HL-60 (cell line): ENCODE results near the gene NR0B2.
"Not testable (repeated sequence)": the region's sequence is repeated elsewhere in the genome, so short reads cannot be mapped to it uniquely, and the experiment has no call there.

Experiments used
- DNase-seq, 2 experiments: peaks; one replicate each; pipeline ENCODE4 v3.0.0-alpha.2; 2010 to 2020; ENCODE audit warnings: low read depth in 1 of 2, low spot score in 1 of 2
- H3K27ac ChIP-seq: fragments of 250-450 bp; sonication (Bioruptor Pico); replicated peaks from 2 replicates; pipeline ENCODE4 v1.5.1; 2020; ENCODE audit warnings: mild to moderate bottlenecking, moderate library complexity
- H3K27me3 ChIP-seq: fragments of 250-450 bp; sonication (Bioruptor Pico); 2 replicates; pipeline ENCODE4 v1.5.1; 2021; ENCODE audit warnings: mild to moderate bottlenecking, moderate library complexity; ENCODE audit not compliant: insufficient read depth, poor library complexity, severe bottlenecking
- H3K4me3 ChIP-seq: replicated peaks from 2 replicates; pipeline ENCODE4 v1.5.1; 2011; ENCODE audit warnings: mild to moderate bottlenecking, control low read depth, low read length; ENCODE audit not compliant: insufficient read depth
- CTCF ChIP-seq: IDR thresholded peaks from one replicate; pipeline ENCODE4 v1.5.1; 2011; ENCODE audit warnings: low read length, control low read depth, inconsistent platforms; ENCODE audit not compliant: insufficient read depth
- GABPA ChIP-seq: IDR thresholded peaks from 2 replicates; pipeline ENCODE4 v1.6.1; 2012; ENCODE audit warnings: low read depth
- POLR2AphosphoS5 ChIP-seq: IDR thresholded peaks from 2 replicates; pipeline ENCODE4 v1.6.1; 2012; ENCODE audit warnings: low read depth
- REST ChIP-seq: IDR thresholded peaks from 2 replicates; pipeline ENCODE4 v1.6.1; 2012; ENCODE audit warnings: low read depth; ENCODE audit not compliant: insufficient replicate concordance
- SPI1 ChIP-seq: IDR thresholded peaks from 2 replicates; pipeline ENCODE4 v1.6.1; 2012; ENCODE audit warnings: low read depth, mild to moderate bottlenecking, borderline replicate concordance

Gene NR0B2

GRCh38 chr1:26949926-26950319, 36.1 kb upstream of the NR0B2 start:
- no peak overlapping the region for H3K27ac ChIP-seq
- no peak for TF ChIP-seq GABPA
- no peak for TF ChIP-seq REST
- no peak for TF ChIP-seq SPI1
- TF ChIP-seq POLR2AphosphoS5: no peak
- no peak for TF ChIP-seq CTCF
- H3K27me3 ChIP-seq: no peaks in the 10 kb centered on the region
- no peak for DNase-seq
- H3K4me3 ChIP-seq: no peak overlapping the region

- no peaks in the 10 kb centered on the region for H3K27me3 ChIP-seq
- DNase-seq: no peak
- H3K4me3 ChIP-seq: no peak overlapping the region
- H3K27ac ChIP-seq: no peak overlapping the region
- TF ChIP-seq SPI1 (no peak), POLR2AphosphoS5 (no peak), REST (no peak), CTCF (no peak), GABPA (no peak)
These were observed 35.6 kb upstream of the NR0B2 start for GRCh38 chr1:26949266-26949925.

- not testable (repeated sequence) for H3K27me3 ChIP-seq, H3K4me3 ChIP-seq, DNase-seq, H3K27ac ChIP-seq
These were observed 34.9 kb upstream of the NR0B2 start for GRCh38 chr1:26948725-26949057.

GRCh38 chr1:26946270-26946669, 32.5 kb upstream of the NR0B2 start:
- TF ChIP-seq CTCF (no peak), SPI1 (no peak), GABPA (no peak), REST (no peak), POLR2AphosphoS5 (no peak)
- H3K27me3 ChIP-seq: no peaks in the 10 kb centered on the region
- H3K4me3 ChIP-seq: no peak overlapping the region
- DNase-seq: no peak
- H3K27ac ChIP-seq: no peak overlapping the region
